ENCODE data around the gene APOA1. TPM values are rescaled to one million over a fixed set of nuclear protein-coding genes. Genes with fewer than 3 reads are reported as not detected.
A peak's percentile ranks its signal among the peaks of the same experiment; 100 is the strongest.

Gene APOA1
- total and polyA plus RNA-seq, 10 of the 15 experiments (the other 5 are each of a cell fraction or from before 2014, with no cell fraction given): 0.10 to 2.4 (median 0.24) TPM; not detected in 3

DNA sequence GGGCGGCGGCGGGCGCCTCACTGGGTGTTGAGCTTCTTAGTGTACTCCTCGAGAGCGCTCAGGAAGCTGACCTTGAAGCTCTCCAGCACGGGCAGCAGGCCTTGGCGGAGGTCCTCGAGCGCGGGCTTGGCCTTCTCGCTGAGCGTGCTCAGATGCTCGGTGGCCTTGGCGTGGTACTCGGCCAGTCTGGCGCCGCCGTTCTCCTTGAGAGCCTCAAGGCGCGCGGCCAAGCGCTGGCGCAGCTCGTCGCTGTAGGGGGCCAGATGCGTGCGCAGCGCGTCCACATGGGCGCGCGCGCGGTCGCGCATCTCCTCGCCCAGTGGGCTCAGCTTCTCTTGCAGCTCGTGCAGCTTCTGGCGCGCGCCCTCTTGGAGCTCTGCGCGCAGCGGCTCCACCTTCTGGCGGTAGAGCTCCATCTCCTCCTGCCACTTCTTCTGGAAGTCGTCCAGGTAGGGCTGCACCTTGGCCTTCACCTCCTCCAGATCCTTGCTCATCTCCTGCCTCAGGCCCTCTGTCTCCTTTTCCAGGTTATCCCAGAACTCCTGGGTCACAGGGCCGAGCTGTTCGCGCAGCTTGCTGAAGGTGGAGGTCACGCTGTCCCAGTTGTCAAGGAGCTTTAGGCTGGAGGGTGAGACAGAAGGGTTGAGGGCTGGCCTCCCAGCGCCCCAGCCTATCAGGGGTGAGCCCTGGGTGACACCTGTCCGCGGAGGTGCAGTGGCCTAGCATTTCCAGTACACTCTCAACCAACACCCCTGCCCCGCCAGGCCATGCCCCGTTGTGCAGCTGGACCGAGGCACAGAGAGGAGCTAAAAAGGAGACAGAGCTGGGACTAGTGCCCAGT lies 1.4 kb downstream of the APOA1 start:
- CTCF ChIA-PET: interaction anchor here (0.6 to 7.3 kb wide), 50 partner anchors 9 to 487 kb away, joined by 3 to 183 read pairs (median 4); partner anchors contain the start of genes APOA4, APOA5, BUD13 and PAFAH1B2
- Histone ChIP-seq H3K36me3 (ENCODE audit: control insufficient read depth in 2 of 2, insufficient read depth in 2 of 2, low read length in 1 of 2) (no peaks in the 10 kb centered on the region), H3K9me3 (replicated peaks; ENCODE audit: control insufficient read depth, insufficient read depth, low read length) (no peaks in the 10 kb centered on the region), H3K4me2 (ENCODE audit: control insufficient read depth, insufficient read depth) (peak overlapping the region; percentile 17), H3K4me3 (peak overlapping the region; percentile 52; the same call in 1 of the 2 replicates), H4K20me1 (ENCODE audit: control insufficient read depth, insufficient read depth) (no peaks in the 10 kb centered on the region), H3K27me3 (replicated peaks in 1 of 2; ENCODE audit: control insufficient read depth in 2 of 2, insufficient read depth in 2 of 2, low read length in 1 of 2) (no peaks in the 10 kb centered on the region), H2AFZ (ENCODE audit: control insufficient read depth, low read depth, low read length) (peak overlapping the region; percentile 88), H3K79me2 (ENCODE audit: control insufficient read depth, insufficient read depth, low read length) (no peaks in the 10 kb centered on the region), H3K4me1 (ENCODE audit: control insufficient read depth, insufficient read depth, low read length) (peaks cover 8% of the 10 kb centered on the region; the same call in 1 of the 2 replicates), H3K9ac (ENCODE audit: control insufficient read depth, insufficient read depth, low read length) (peak overlapping the region; percentile 65), H3K27ac (ENCODE audit: control insufficient read depth, insufficient read depth) (peak overlapping the region; percentile 20; the same call in 1 of the 2 replicates)
- SMC1A ChIA-PET (ENCODE audit: uncharacterized antibody, unreplicated experiment): interaction anchor here (0.6 to 2.8 kb wide), 23 partner anchors 12 to 395 kb away, joined by 3 to 42 read pairs (median 4); partner anchors contain the start of genes APOA5 and ZPR1
- in situ Hi-C loops (cut with MboI): no loop called here
- POLR2A ChIA-PET: interaction anchor here (0.8 to 3.0 kb wide), 9 partner anchors 15 to 396 kb away, joined by 3 to 10 read pairs (median 4); partner anchors contain the start of genes APOA5 and PCSK7
- no TSS peak for BruUV-seq (replicated peaks)
- WGBS (ENCODE audit: insufficient coverage, insufficient replicate concordance, low lambda C conversion rate, missing lambda C conversion rate): 12% methylated on average over 57 of the region's 57 CpGs
- FAIRE-seq (peak; percentile 76), ATAC-seq (peak; percentile 94), DNase-seq (ENCODE audit: low read depth, low spot score) (peak; percentile 57)
- RAD21 ChIA-PET (ENCODE audit: unreplicated experiment): interaction anchor here (0.6 to 2.7 kb wide), 24 partner anchors 15 to 335 kb away, joined by 3 to 56 read pairs (median 4); partner anchors contain the start of genes APOA5, PAFAH1B2 and ZPR1
- intact Hi-C loops (cut with micrococcal nuclease; ENCODE audit: unreplicated experiment): loop anchor here (1.0 to 5.0 kb wide), 4 partner anchors 45 to 391 kb away; partner anchors contain the start of gene APOA5
- TF ChIP-seq POLR2AphosphoS5 (IDR thresholded peaks at IDR 0.05; ENCODE audit: low read length) (peak; percentile 56; the same call in 1 of the 2 replicates), BRCA1 (IDR thresholded peaks at IDR 0.05; ENCODE audit: low read depth, low read length) (no peak), HDGF (IDR thresholded peaks at IDR 0.05) (peak; percentile 82; the same call in 1 of the 2 replicates), SP1 (IDR thresholded peaks at IDR 0.05; ENCODE audit: low read depth, low read length) (peak; percentile 37), MXI1 (IDR thresholded peaks at IDR 0.05; ENCODE audit: low read depth, low read length) (peak; percentile 67; the same call in 1 of the 2 replicates), RAD21 (IDR thresholded peaks at IDR 0.05; ENCODE audit: insufficient read depth, low read depth, low read length) (peak; percentile 60), EP300 (IDR thresholded peaks at IDR 0.05; ENCODE audit: borderline replicate concordance in 1 of 2, control insufficient read depth in 1 of 2, low read depth in 2 of 2, low read length in 2 of 2) (no peak), PAX8 (IDR thresholded peaks at IDR 0.05) (no peak), IRF4 (IDR thresholded peaks at IDR 0.05; ENCODE audit: low read depth, low read length) (0 out of 2 replicates have a peak, but pooled peaks have one; percentile 35), ASH2L (IDR thresholded peaks at IDR 0.05; ENCODE audit: borderline replicate concordance, low read depth) (no peak), BHLHE40 (IDR thresholded peaks at IDR 0.05; ENCODE audit: borderline replicate concordance in 1 of 2, low read depth in 2 of 2, low read length in 1 of 2) (peak; percentile 77 to 92), RUNX3 (IDR thresholded peaks at IDR 0.05; ENCODE audit: low read length) (peak; percentile 45; the same call in 1 of the 2 replicates), RELA (IDR thresholded peaks at IDR 0.05; ENCODE audit: borderline replicate concordance, partially characterized antibody) (peak; percentile 15), TAF1 (IDR thresholded peaks at IDR 0.05; ENCODE audit: borderline replicate concordance, low read depth, low read length) (peak; percentile 45; the same call in 1 of the 2 replicates), CREM (IDR thresholded peaks at IDR 0.05; ENCODE audit: low read depth) (0 out of 2 replicates have a peak, but pooled peaks have one; percentile 31), YY1 (IDR thresholded peaks at IDR 0.05; ENCODE audit: low read depth, low read length) (peak; percentile 37; the same call in 1 of the 2 replicates), SREBF1 (IDR thresholded peaks at IDR 0.05; ENCODE audit: low read length) (no peak), NRF1 (conservative IDR thresholded peaks at IDR 0.05; ENCODE audit: low read depth, low read length) (peak; percentile 52), TARDBP (IDR thresholded peaks at IDR 0.05; ENCODE audit: borderline replicate concordance) (no peak)
- TF ChIP-seq, protein P1, sequence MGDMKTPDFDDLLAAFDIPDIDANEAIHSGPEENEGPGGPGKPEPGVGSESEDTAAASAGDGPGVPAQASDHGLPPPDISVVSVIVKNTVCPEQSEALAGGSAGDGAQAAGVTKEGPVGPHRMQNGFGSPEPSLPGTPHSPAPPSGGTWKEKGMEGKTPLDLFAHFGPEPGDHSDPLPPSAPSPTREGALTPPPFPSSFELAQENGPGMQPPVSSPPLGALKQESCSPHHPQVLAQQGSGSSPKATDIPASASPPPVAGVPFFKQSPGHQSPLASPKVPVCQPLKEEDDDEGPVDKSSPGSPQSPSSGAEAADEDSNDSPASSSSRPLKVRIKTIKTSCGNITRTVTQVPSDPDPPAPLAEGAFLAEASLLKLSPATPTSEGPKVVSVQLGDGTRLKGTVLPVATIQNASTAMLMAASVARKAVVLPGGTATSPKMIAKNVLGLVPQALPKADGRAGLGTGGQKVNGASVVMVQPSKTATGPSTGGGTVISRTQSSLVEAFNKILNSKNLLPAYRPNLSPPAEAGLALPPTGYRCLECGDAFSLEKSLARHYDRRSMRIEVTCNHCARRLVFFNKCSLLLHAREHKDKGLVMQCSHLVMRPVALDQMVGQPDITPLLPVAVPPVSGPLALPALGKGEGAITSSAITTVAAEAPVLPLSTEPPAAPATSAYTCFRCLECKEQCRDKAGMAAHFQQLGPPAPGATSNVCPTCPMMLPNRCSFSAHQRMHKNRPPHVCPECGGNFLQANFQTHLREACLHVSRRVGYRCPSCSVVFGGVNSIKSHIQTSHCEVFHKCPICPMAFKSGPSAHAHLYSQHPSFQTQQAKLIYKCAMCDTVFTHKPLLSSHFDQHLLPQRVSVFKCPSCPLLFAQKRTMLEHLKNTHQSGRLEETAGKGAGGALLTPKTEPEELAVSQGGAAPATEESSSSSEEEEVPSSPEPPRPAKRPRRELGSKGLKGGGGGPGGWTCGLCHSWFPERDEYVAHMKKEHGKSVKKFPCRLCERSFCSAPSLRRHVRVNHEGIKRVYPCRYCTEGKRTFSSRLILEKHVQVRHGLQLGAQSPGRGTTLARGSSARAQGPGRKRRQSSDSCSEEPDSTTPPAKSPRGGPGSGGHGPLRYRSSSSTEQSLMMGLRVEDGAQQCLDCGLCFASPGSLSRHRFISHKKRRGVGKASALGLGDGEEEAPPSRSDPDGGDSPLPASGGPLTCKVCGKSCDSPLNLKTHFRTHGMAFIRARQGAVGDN (IDR thresholded peaks at IDR 0.05): peak; percentile 74
